Type B pancreatic cell (in vitro differentiated cells): ENCODE measurements around the gene TTC1. TPM values are rescaled to one million over a fixed set of nuclear protein-coding genes. Genes with fewer than 3 reads are reported as not detected.
A peak's percentile ranks its signal among the peaks of the same experiment; 100 is the strongest.

ENCODE experiments used
- DNase-seq: peaks from one replicate; pipeline ENCODE4 v3.0.0; 2021; ENCODE audit warnings: mixed read lengths; ENCODE audit not compliant: unreplicated experiment; ENCODE audit errors: extremely low spot score
- H3K27ac Mint-ChIP-seq: 2 replicates; pipeline ENCODE4 v1.8.0; 2021; ENCODE audit warnings: mild to moderate bottlenecking, mixed read lengths
- H3K27me3 Mint-ChIP-seq: 2 replicates; pipeline ENCODE4 v1.8.0; 2021; ENCODE audit warnings: mixed read lengths
- H3K36me3 Mint-ChIP-seq: 2 replicates; pipeline ENCODE4 v1.8.0; 2021; ENCODE audit warnings: mixed read lengths
- H3K4me1 Mint-ChIP-seq: one replicate; pipeline ENCODE4 v1.8.0; 2021; ENCODE audit warnings: mixed read lengths; ENCODE audit not compliant: unreplicated experiment
- H3K4me3 Mint-ChIP-seq: 2 replicates; pipeline ENCODE4 v1.8.0; 2021; ENCODE audit warnings: mild to moderate bottlenecking, mixed read lengths
- H3K9me3 Mint-ChIP-seq: 2 replicates; pipeline ENCODE4 v1.8.0; 2021; ENCODE audit warnings: mixed read lengths
- total RNA-seq: library from RNA; stranded (reverse); gene quantifications from 2 replicates; pipeline ENCODE4 v1.2.1, GENCODE V29; 2021; ENCODE audit warnings: low replicate concordance
- TF ChIP-seq, protein P1 (sequence below): fragments of 200-600 bp; sonication (generic); conservative IDR thresholded peaks from 2 replicates; pipeline ENCODE4 v1.5.0; 2021; ENCODE audit warnings: antibody characterized with exemption, mild to moderate bottlenecking

TTC1 gene
- total RNA-seq, 1 donor from 2014 or later, result 34.6 TPM

DNA sequence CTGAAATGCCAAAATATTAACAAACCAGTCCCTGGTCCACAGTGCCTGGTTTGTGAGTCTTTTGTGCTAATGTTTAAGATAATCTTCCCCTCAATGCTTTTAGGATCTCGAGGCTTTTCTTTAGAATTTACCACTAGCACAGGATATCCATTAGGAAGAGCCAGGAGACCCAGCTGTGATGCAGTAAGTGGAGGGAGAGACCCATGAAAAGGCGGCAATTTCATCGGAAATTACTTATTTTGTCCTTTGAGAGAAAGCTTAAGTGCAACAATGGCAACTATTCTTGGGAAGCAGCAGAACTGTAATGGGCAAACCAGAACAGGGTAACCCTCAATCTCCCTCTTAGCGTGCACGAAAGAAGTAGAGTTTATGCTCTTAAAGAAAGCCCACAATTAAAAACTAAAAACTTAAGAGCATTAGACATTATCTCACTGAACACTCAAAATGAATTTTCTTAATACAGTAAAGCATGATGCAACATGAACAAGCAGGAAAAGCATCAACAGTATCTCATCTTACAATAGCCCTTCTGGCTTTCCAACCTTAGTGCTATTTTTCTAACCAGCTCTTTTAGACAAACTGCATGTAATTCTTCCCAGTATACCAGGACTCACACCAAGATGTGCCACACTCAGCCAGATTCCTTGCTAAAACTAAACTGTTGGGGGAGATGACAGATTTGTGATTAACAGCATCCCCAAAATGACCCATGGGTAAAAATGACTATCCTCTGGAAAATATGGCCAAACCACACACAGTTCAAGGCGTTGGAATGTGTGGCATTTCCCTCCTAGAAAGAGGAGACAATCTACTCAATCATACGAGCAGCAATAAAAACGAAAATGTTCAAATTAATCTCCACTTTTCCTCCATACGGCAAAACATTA, 73.9 kb downstream of the TTC1 start:
- Mint-ChIP-seq H3K27ac (no peak overlapping the region), H3K27me3 (no peaks in the 10 kb centered on the region), H3K4me1 (peaks cover 17% of the 10 kb centered on the region), H3K4me3 (peak overlapping the region; percentile 7), H3K36me3 (peaks cover 6% of the 10 kb centered on the region), H3K9me3 (no peaks in the 10 kb centered on the region)
- TF ChIP-seq, protein P1, sequence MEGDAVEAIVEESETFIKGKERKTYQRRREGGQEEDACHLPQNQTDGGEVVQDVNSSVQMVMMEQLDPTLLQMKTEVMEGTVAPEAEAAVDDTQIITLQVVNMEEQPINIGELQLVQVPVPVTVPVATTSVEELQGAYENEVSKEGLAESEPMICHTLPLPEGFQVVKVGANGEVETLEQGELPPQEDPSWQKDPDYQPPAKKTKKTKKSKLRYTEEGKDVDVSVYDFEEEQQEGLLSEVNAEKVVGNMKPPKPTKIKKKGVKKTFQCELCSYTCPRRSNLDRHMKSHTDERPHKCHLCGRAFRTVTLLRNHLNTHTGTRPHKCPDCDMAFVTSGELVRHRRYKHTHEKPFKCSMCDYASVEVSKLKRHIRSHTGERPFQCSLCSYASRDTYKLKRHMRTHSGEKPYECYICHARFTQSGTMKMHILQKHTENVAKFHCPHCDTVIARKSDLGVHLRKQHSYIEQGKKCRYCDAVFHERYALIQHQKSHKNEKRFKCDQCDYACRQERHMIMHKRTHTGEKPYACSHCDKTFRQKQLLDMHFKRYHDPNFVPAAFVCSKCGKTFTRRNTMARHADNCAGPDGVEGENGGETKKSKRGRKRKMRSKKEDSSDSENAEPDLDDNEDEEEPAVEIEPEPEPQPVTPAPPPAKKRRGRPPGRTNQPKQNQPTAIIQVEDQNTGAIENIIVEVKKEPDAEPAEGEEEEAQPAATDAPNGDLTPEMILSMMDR, result no peak
- no peak for DNase-seq

DNA sequence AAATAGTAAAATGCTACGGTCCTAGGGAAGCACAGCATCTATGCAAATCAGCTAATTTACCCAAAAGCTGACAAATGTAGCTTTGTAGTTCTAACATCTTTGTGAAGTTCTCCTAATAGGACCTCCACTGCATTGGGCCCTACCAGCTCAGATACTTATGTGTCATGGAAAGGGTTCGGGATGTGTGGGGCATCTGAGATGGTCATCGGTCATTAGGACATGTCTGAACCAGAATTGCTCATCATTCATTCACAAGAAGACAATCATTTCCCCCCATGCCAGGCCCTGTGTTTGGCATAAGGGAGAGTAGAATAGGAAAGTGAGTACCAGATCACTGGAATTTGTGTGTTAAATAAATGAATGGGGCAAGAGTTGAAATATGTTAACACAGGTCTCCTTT, 74.6 kb downstream of the TTC1 start:
- H3K36me3 Mint-ChIP-seq, result peaks cover 3% of the 10 kb centered on the region
- no peak for DNase-seq
- no peaks in the 10 kb centered on the region for H3K27me3 Mint-ChIP-seq
- H3K27ac Mint-ChIP-seq, result no peak overlapping the region
- H3K4me1 Mint-ChIP-seq, result peaks cover 17% of the 10 kb centered on the region
- no peaks in the 10 kb centered on the region for H3K9me3 Mint-ChIP-seq
- H3K4me3 Mint-ChIP-seq, result no peak overlapping the region
- TF ChIP-seq, protein P1, result no peak

DNA sequence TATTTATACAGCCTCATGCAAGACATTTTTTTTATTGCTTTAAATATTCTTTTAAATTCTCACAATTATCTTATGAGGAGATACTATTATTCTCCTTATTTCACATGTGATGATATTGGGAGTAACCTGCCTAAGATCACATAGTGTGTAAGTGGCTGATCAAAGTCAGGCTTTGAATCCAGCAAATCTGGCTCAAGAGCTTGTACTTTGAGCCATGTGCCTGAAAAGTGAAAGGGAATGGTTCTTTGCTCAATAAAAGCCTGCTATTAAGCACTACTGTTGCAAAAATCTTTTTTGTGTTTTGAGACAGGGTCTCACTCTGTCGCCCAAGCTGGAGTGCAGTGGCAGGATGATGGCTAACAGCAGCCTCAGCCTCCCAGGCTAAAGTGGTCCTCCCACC, 75.2 kb downstream of the TTC1 start:
- Mint-ChIP-seq H3K4me3 (no peak overlapping the region), H3K27me3 (no peaks in the 10 kb centered on the region), H3K27ac (no peak overlapping the region), H3K4me1 (peaks cover 17% of the 10 kb centered on the region), H3K9me3 (no peaks in the 10 kb centered on the region), H3K36me3 (peaks cover 7% of the 10 kb centered on the region)
- TF ChIP-seq, protein P1, result no peak
- no peak for DNase-seq

DNA sequence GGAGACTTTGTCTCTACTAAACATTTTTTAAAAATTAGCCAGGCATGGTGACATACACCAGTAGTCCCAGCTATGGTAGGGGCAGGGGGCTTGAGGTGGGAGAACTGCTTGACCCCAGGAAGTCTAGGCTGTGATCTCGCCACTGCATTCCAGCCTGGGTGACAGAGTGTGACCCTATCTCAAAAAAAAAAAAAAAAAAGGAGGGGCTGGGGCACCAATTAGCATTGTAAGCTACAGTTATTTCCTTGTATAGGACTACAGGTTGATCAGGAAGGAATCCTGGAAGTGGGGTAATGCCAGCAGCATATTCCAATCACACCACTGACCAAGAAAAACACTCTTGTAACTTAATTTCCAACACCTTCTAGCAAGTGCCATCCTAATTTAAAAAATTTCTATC, 78.3 kb downstream of the TTC1 start:
- peaks cover 12% of the 10 kb centered on the region for H3K4me1 Mint-ChIP-seq
- DNase-seq, result no peak
- TF ChIP-seq, protein P1, result no peak
- no peak overlapping the region for H3K27ac Mint-ChIP-seq
- H3K36me3 Mint-ChIP-seq, result peaks cover 8% of the 10 kb centered on the region
- no peaks in the 10 kb centered on the region for H3K27me3 Mint-ChIP-seq
- H3K9me3 Mint-ChIP-seq, result no peaks in the 10 kb centered on the region
- no peak overlapping the region for H3K4me3 Mint-ChIP-seq

DNA sequence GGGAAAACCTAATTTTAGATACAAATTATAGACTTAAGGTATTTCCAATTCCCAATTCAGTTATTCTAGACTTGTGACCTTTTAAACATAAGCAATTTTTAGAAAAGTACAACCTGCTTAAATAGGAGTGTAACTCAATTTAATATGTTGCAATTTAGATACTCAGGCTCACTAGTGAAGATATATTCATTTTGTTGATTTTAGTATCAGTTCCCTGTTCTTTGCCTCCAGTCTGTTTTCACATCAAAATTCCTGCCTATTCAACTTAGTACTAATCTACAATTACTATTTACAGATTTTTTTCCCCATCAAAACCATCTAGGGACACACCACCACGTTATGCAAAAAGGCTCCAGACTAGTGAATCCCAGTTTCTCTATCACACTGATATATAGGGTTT, 79.9 kb downstream of the TTC1 start:
- Mint-ChIP-seq H3K27ac (no peak overlapping the region), H3K4me3 (no peak overlapping the region), H3K9me3 (no peaks in the 10 kb centered on the region), H3K4me1 (no peaks in the 10 kb centered on the region), H3K27me3 (no peaks in the 10 kb centered on the region), H3K36me3 (peaks cover 19% of the 10 kb centered on the region)
- TF ChIP-seq, protein P1, result no peak
- no peak for DNase-seq
